Fibroblast of skin of abdomen (primary cell): ENCODE data around the gene TMEM51.

Experiments used
- DNase-seq: peaks from one replicate; pipeline ENCODE4 v3.0.0-alpha.2; 2013

Gene TMEM51

DNA sequence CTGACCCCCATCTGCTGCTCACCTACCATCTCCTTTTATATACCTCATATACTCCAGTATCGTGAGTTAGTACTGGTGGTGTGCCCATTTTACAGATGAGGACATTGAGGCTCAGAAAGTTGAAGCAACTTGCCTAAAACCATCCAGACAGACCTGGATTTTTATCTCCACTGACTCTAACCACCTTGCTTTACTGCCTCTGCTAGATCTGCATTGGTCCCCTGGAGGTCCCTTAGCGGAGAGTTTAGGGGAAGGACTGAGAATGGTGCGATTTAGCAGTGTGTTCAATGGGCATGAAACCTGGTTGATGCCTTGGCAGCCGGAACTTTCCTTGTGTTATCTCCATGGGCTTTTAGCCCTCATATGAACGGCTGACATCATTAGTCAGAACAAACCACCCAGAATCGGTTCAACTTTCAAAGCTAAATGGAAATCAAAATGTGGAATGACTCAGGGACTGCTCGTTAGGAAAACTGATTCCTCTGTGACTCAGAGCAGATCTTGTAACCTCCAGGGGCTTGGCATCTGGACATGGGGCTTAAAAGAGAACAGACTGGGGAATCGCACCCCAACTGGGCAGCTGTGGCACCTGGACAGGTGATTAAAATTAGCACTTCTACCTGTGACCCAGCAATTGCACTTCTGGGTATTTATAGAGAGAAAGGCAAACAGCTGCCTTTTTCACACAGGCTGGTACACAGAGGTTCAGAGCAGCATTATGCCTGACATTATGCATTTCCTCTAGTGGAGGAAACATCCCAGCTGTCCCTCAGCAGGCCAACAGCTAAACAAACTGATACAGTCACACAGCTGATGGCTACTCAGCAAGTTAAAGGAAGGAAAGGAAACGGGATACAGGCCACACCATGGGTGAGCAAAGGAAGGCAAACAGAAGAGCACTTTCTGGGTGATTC is 25.3 kb downstream of the TMEM51 start:
- DNase-seq: peak; percentile 90

DNA sequence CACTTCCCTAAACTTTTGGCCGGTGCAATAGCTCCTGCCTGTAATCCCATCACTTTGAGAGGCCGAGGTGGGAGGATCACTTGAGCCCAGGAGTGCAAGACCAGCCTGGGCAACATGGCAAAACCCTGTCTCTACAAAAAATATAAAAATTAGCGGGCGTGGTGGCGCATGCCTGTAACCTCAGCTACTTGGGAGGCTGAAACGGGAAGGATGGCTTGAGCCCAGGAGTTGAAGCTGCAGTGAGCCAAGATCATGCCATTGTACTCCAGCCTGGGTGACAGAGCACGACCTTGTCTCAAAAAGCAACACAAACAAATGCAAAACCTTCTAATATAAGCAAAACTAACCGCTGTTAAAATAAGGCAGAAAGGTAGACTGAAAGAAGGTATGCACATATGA is 25.9 kb downstream of the TMEM51 start:
- no peak for DNase-seq

DNA sequence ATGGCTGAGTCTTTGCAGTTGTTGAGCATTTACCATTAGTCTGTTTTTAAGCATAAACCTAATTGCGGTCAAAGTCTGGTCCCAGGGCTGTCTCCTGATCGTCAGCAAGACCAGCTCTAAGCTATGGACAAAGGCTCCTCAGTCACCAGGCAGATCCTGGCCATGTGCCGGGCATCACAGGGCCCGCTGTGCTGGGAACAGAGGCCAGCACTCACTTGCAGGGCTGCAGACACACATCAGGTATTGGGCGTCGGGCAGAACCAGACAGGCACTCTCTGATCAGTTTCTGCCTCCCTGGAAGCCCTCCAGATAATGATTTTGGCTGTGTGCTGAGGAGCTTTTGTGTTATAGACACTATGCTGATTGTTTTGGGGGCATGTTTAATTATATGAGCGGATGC is 26.6 kb downstream of the TMEM51 start:
- no peak for DNase-seq

DNA sequence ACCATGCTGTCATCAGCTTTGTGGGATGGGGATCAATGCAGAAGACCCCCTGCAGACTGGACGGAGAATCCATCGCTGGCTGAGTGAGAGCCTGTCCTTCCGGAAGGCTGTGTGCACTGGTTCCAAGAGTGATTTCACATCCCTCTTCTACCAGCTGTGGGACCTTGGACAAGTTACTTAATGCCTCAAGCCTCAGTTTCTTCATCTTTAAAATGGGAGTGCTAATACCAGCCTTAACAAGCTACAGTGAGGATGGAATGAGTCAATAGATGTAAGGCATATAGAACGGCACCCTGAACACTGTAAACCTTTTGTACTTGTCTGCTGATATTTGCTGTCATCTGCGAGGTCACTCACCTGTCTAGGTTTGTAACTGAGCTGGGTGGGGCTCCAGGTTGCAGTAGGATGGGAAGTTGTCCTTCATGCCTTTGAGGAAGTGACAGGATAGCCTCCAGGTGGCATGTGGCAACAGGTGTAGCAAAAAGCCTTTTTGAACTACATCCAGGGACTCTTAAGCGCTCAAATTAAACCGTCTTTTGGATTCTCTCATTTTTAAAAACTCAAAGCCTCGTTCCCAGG is 27.5 kb downstream of the TMEM51 start:
- no peak for DNase-seq

DNA sequence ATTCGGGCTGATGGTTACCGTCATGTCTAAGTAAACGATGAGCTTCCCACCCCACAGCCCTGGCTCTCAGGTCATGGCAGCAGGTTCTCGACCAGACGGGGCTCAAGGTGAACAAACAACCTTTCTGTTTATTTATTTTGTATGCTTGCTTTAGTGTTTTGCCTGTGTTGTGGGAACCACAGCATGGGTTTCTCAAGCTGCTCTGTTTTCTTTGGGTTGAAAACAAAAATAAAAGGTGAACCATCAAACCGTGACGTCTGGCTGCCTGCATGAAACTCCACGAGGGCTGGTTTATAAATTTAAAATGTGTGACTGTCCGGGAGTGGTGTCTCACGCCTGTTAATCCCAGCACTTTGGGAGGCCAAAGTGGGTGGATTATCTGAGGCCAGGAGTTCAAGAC is 28.0 kb downstream of the TMEM51 start:
- no peak for DNase-seq

DNA sequence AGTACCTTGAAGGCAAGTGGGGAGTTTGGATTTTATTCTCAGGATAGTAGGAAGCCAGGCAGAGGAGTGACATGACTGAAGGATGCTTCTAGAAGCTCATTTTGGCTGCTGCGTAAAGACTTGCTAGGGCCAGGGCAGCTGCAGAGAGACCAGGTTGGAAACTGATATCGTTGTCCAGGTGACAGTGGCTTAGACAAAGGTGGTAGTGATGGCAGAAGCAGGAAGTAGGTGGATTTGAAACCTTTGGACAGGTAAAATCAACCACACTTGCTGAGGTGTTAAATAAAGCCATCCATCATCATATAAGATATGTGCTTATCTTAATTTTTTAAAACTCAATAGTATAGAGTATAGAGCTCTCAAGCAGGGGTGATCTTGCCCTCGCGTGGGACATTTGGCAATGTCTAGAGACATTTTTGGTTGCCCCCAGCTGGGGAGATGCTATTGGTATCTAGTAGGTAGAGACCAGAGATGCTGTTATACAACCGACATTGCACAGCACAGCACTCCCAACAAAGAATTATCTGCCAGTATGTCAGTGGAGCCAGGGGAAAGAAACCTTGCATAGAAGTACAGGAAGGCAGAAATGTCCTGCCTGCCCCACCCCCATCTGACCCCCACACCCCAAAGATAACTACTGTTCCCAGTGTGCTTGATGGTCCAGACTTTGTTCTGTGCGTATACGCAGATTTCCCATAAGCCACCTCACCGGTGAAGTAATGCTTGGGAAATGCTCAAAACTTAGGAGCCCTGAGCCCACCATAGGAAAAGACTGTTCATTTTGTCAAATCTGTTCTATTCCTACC is 31.1 kb downstream of the TMEM51 start:
- DNase-seq: no peak

DNA sequence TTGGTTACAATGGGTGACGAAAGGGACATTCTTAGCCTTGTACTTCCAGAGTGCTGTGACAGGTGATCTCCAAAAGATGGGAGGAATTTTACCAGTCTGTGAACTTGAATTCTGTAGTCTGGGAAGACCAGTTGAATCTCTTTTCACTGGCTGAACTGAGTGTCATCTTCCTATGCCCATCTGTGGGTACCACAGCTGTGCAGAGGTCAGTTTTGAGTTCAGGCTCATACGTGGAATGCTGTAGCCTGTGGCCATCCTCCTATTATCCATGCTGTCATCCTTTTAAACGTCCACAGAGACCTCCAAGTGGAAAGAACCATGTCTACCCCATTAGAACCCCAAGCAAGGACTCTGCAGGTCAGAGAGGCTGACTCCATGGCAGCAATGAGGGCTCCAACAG is 32.1 kb downstream of the TMEM51 start:
- DNase-seq: no peak

DNA sequence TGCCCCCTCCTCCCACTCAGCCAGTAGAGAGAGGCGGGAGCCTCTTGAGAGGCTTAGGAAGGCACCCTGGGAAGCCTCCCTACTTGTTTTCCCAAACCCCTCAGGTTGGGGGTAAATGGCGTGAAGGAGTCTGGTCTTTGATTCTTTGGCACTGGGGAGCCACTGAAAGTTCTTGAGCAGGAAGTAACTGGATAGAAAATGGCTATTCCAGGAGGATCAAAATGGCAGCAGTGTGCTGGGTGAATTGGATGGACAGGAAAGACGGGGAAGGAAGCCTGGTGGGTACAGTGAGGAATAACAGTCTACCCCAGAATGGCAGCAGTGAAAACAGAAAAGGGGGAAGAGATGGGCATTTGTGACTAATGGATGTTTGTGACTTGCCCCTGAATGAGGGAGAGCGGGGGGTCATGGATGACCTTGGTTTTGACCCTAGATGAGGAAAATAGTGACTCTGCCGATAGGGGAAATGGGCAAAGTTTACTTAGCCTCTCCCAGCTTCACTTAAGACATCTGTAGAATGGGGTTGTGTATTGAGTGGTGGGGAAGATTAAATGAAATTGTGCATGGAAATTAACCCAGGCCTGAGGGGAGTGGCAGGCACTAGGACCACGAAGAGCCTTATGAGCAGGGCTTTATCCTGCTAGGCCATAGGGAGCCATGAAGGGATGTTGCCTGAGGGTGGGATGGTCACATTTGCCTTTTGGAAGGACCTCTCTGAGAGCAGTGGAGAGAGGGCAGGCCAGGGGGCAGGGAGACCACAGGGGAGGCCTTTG is 32.7 kb downstream of the TMEM51 start:
- no peak for DNase-seq

DNA sequence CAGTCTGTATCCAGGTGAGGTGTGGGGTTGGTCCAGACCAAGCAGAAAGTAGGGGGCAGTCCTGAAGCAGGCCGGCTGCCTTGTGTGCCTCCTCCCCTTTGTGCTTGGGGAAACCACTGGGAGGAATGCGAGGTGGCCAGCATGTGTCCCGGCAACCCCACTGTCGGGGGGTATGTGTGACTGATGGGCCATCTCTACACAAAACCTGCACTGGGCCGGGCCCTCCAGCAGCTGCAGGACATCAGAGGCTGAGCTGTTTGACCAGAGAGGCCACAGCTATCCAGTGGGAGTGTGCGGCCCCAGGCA is 33.3 kb downstream of the TMEM51 start:
- DNase-seq: no peak

DNA sequence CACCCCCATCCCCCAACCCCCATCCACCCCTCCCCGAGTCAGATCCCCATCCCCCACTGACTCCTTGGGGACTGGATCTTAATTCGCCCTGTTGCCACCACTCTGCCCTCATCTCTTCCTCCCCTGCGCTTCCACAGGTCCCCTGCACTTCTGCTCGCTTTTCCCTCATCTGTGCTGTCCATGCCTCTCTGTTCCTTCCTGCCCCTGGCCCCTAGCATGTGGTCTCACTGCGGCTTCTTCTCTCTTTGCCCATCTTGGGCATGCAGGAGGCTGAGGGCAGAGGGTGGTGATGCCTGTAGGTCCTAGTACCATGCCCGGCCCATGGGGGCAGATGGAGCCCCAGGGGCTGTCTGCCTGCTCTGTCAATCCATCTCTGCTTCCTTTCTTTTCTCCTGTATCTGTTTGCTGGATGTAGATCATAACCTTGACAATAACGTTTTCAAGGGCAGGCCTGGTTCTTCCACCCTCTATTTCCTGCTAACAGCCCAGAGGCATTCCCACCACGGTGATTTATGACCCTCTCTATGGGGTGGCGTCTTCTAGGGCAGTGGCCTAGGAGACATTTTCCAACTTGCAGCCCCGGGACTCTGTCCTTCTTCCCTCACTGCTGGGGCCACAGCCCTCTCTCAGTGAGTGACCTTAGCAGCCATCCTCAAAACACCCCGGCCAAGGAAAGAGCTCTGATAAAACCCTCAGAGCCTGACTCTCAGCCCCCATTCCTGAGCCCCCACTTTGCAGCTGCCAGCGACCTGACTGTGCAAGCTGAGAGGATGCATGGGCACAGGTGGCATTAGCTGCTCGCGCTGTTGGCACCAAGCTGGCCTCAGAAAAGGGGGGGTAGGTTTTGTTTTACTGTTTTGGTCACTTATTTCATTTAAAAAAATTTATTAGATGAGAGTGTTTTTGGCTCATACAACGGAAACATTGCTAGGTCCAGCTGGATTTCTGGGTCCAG is 33.9 kb downstream of the TMEM51 start:
- DNase-seq: no peak

DNA sequence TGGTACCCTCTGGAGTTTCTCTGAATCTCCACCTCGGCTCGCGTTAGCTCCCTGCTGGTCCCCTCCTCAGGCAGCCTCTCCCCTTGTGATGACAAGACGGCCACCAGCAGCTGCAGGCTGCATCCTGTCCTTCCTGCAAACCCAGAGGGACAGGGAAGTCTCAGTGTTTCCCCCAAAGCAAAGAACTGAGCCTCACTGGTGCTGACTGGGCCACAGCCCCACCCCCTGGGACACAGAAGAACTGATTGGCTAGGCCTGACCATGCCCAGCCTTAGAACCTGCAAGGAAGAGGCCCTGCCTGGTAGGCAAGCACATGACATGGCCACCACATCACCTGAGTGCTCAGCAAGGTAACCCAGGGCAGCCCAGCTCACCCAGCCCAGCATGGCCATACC is 34.6 kb downstream of the TMEM51 start:
- DNase-seq: no peak

DNA sequence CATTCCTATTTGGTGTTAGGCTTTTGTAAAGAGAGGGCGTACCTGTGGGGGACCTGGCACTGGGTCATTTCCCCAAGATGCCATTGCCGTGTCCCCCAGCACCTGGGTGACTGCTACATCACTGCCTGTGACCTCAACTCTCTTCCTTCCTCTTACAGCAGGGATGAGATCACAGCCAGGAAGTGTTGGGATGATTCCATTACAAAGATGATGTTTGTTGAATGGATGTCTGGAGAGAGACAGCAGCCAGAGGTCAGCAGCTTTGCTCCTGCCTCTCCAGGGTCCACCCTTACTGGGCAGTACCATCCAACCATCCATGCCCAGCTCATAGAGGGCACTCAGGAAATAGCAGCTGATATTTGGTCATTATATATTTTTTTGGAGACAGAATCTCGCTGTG is 35.1 kb downstream of the TMEM51 start:
- no peak for DNase-seq

DNA sequence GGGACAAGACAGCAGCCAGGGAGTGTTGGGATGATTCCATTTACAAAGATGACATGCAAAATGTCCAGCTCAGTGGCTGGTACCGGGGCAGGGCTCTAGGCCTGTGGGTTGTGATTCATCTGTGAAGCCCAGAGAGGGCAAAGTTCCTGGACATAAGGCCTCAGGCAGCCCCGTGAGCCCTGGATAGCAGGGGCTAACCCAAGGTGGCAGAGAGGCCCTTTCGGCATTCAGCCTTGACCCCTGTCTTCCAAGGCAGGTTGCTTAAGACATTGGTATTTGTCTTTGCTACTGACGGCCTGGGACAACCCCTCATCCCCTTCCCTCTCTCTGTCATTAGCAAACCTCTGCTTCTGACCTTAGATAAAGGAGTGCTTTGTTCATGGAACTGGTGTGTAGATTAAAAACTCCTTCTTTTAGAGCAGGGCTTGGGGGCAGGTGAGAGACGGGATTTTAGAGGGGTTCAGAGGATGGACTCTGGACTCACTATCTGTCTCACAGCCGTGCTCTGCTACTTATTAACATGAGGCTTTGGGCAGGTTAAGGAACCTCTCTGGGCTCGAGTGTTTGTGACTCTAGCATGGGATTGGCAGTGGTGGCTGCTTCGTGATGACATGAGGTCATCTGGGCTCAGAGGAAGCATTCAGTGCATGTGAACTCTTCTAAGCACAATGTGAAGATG is 36.3 kb downstream of the TMEM51 start:
- DNase-seq: no peak

DNA sequence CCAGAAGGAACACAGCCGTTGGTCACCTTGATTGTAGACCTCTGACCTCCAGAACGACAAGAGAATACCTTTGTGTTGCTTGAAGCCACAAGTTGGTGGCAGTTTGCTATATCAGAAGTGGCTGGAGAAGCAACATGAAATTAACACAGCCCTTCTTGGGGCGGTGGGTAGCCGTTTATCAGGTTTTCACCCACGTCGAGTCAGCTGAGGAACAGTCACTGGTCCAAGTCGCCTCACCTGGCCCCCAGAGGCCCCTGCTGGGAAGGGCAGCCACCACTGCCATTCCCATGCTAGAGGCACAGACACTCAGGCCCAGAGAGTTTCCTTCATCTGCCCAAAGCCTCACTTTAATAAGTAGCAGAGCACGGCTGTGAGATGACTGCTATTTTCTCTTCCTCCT is 37.7 kb downstream of the TMEM51 start:
- no peak for DNase-seq

DNA sequence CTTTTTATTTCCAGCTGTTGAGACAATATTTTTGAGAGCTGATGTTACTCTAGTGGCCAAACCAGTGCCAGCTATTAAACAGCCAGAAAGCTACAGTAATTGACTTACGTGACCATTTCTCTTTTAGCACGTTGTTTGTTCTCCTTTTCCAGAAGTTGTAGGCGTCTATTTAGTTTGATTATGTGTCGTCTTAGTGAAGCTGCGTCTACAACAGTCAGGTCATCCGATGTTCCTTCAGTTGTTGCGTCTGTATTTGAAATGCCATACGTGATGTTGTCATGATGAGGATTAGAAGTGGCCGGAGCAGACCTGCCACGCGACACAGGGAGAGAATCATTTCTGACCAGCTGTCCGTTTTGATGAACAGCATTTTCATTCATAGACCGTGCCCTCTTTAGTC is 38.2 kb downstream of the TMEM51 start:
- no peak for DNase-seq

DNA sequence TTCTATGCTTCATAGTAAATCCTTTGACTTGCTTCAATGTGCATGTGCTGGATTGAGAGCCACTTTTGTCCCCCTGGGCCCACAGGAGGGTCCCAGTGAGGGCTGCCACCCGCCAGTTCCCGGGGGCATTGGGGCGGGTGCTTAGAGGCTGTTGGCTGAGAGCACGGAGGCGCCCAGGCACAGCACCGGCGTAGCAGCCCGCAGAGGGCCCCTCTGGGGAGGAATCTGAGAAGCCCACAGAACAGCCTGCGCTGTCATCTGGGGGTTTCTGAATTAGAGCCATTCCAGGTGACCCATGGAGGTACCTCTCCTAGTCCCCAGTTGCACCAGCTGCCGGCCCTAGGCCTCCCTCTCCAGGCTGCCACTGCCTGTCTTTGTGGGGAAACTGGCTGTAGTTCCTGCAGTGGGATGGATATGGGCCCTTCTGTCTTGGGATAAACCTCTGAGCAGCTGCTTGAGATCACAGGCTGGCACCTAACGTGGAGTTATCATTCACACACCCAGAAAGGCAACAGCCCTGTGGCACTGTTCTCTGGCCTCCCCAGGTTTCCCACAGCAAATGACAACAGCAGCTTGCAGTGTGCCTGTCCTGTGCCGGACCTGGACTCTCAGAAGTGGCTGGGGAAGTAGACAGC is 39.5 kb downstream of the TMEM51 start:
- no peak for DNase-seq

DNA sequence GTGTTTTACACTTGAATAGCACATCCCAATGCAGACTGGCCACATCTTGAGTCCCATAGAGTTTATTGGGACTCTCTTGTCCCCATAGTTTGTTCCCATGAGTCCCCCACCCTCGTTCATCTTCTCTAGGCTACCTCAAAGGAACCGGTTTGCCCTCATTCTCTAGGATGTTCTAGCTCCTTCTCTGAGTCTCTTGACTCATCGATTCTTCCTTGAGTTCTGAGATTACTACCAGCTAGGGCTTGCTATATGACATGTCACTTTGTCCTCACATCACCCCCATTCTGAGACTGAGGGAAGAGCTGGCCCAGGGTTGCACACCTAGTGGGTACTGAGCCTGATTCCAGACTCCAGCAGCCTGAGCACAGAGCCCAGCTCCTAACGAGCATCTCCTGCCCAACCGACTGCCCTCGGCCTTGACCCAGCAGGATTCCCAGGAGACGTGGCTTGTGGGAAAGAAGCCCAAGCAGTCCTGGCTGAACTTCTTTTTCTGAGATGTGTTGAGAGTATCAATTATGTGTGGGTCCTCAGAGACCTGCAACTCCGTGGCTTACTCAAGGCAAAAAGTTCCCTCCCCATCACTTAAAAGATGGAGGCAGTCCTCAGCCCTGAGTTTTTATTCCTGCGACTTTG is 42.0 kb downstream of the TMEM51 start:
- no peak for DNase-seq

DNA sequence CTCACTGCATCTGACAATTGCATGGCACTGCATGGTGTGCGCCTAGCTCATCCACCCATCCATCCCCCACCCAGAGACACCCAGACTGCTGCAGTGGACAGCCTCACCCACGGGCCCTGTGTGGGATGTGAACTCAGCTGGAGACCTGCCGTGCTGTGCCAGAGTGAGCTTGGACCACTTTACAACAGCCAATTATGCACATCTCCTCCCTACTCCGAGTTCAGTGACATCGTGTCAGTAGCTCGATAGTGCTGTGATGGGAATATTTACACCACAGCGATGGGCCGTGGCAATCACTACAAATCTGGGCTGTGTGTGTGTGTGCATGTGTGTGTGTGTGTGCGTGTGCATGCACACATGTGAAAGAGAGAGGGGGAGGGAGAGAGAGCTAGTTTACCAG is 42.5 kb downstream of the TMEM51 start:
- DNase-seq: no peak

DNA sequence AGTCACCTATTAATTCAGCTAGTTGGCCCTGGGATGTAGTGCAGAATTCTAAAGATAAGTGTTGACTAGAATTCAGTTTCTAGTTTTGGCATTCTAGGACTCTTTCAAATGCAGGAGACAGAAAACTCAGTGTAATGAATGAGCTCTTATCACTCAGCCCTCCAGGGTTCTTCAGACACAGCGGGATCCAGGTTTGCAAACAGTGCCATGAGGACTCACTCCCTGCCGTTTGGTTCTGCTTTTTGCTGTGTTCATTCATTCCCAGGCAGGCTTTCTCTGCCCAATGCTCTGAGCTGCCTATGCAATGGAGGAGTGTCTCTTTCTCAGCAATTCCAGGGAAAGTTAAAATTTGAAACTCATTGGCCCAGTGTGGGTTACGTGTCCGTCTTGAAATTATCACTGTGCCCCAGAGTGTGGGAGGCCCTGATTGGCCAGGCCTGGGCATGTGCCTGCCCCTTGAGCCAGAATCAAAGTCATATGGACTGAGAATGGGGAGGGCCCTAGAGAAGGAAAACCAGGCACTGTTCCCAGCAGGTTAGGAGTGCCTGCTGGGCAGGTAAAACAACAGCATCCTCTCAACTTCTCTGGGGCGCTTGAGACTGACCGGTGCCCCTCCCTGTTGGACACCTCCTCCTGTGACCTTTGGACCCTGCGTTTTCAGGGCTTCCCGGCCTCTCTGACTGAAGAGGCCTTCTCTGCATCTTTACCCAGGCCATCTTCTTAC is 43.4 kb downstream of the TMEM51 start:
- no peak for DNase-seq
